ENCODE measurements around the gene PARD6A. TPM values are rescaled to one million over a fixed set of nuclear protein-coding genes. Genes with fewer than 3 reads are reported as not detected.

Gene PARD6A
- total RNA-seq, 4 donors from 2014 or later, result 2.3 to 4.3 (median 3.4) TPM

DNA sequence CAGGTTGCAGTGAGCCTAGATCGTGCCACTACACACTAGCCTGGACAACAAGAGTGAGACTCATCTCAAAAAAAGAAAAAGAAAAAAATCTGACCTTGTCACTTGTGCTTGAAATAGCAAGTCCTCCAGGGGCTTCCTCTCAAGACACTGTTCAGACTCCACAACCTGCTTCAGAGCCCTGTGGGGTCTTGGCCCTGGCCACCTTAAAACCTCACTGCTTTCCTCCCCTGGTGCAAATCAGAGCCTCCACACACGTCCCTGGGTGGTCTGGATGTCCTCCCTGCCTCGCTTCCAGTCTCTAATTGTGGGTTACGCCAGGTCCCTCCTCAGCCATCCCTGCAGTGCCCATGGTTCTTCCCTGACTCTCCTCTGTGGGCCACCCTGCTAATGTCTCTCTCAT is 5.4 kb upstream of the PARD6A start:
- Histone ChIP-seq H3K4me3 (no peak overlapping the region), H3K9me3 (no peaks in the 10 kb centered on the region), H3K4me1 (peaks cover 31% of the 10 kb centered on the region), H3K36me3 (peaks cover 18% of the 10 kb centered on the region), H3K27me3 (peaks cover 44% of the 10 kb centered on the region), H3K27ac (no peak overlapping the region)
- WGBS, result 65% methylated on average over 4 of the region's 4 CpGs
- no peak for DNase-seq (ENCODE audit: low spot score in 2 of 2)
- TF ChIP-seq POLR2AphosphoS5 (IDR thresholded peaks at IDR 0.05) (no peak), EP300 (IDR thresholded peaks at IDR 0.05) (no peak), POLR2A (IDR thresholded peaks at IDR 0.05) (no peak)
- TF ChIP-seq, protein P1, sequence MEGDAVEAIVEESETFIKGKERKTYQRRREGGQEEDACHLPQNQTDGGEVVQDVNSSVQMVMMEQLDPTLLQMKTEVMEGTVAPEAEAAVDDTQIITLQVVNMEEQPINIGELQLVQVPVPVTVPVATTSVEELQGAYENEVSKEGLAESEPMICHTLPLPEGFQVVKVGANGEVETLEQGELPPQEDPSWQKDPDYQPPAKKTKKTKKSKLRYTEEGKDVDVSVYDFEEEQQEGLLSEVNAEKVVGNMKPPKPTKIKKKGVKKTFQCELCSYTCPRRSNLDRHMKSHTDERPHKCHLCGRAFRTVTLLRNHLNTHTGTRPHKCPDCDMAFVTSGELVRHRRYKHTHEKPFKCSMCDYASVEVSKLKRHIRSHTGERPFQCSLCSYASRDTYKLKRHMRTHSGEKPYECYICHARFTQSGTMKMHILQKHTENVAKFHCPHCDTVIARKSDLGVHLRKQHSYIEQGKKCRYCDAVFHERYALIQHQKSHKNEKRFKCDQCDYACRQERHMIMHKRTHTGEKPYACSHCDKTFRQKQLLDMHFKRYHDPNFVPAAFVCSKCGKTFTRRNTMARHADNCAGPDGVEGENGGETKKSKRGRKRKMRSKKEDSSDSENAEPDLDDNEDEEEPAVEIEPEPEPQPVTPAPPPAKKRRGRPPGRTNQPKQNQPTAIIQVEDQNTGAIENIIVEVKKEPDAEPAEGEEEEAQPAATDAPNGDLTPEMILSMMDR (IDR thresholded peaks at IDR 0.05), result no peak

DNA sequence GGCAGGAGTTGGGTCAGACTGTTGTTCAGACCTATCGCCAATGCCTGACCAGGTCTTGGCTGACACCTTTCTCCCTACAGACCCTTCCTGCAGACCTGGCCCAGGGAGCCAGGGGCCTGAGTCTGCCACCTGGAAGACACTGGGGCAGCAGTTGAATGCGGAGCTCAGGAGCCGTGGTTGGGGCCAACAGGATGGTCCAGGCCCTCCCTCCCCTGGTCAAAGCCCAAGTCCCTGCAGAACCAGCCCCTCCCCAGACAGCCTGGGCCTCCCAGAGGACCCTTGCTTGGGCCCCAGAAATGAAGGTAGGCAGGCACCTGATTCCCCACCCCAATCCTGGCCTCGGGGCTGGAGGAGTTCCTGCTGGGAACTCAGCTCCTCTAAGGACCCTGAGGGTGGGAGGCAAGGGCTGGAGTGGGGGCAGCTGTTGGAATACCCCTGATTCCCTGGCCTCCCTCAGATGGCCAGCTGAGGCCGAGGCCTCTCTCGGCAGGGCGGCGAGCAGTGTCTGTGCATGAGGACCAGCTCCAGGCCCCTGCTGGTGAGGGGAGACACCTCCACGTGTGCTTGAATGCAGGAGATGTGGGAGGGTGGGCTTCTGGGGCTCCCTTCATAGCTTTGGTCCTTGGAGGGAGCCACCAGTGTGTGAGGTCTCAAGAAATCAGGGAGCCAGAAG is 4.3 kb upstream of the PARD6A start:
- peaks cover 36% of the 10 kb centered on the region for H3K27me3 ChIP-seq
- no peak overlapping the region for H3K4me3 ChIP-seq
- H3K27ac ChIP-seq, result no peak overlapping the region
- no peak for TF ChIP-seq EP300 (IDR thresholded peaks at IDR 0.05)
- no peak for TF ChIP-seq POLR2AphosphoS5 (IDR thresholded peaks at IDR 0.05)
- TF ChIP-seq POLR2A (IDR thresholded peaks at IDR 0.05), result no peak
- TF ChIP-seq, protein P1 (IDR thresholded peaks at IDR 0.05), result no peak
- no peak for DNase-seq (ENCODE audit: low spot score in 2 of 2)
- H3K9me3 ChIP-seq, result no peaks in the 10 kb centered on the region
- peaks cover 37% of the 10 kb centered on the region for H3K4me1 ChIP-seq
- no CpG with 5 or more reads among the region's 9 CpGs for WGBS
- peaks cover 18% of the 10 kb centered on the region for H3K36me3 ChIP-seq

DNA sequence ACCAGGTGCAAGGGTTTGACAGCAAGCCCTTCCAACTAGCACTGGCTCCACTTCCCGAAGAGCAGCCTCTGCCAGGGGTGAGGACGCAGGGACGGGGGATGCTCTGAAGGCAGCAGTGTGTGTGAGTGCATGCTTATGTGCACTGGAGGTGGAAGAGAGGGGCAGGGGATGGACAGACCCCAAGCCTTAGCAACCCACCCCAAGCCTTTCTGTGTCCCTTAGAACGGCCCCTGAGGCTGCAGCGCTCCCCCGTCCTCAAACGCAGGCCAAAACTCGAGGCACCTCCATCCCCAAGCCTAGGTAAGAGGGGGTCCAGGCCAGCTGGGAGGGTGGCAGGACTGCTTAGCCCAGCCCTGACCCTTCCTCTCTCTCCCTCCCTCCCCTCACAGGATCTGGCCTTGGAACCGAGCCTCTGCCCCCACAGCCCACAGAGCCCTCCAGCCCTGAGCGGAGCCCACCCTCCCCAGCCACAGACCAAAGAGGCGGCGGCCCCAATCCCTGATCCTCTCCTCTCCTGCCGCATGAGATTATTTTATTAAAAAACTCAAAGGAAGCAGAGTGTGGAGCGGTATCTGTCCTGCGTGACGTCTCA is 3.6 kb upstream of the PARD6A start:
- TF ChIP-seq, protein P1 (IDR thresholded peaks at IDR 0.05), result no peak
- TF ChIP-seq POLR2A (IDR thresholded peaks at IDR 0.05) (no peak), EP300 (IDR thresholded peaks at IDR 0.05) (no peak)
- WGBS, result 85% methylated on average over 8 of the region's 16 CpGs
- H3K4me1 ChIP-seq, result peaks cover 41% of the 10 kb centered on the region
- no peak overlapping the region for H3K4me3 ChIP-seq
- DNase-seq (ENCODE audit: low spot score in 2 of 2), result no peak
- H3K27me3 ChIP-seq, result peaks cover 30% of the 10 kb centered on the region
- H3K9me3 ChIP-seq, result no peaks in the 10 kb centered on the region
- no peak overlapping the region for H3K27ac ChIP-seq
- H3K36me3 ChIP-seq, result peaks cover 18% of the 10 kb centered on the region

DNA sequence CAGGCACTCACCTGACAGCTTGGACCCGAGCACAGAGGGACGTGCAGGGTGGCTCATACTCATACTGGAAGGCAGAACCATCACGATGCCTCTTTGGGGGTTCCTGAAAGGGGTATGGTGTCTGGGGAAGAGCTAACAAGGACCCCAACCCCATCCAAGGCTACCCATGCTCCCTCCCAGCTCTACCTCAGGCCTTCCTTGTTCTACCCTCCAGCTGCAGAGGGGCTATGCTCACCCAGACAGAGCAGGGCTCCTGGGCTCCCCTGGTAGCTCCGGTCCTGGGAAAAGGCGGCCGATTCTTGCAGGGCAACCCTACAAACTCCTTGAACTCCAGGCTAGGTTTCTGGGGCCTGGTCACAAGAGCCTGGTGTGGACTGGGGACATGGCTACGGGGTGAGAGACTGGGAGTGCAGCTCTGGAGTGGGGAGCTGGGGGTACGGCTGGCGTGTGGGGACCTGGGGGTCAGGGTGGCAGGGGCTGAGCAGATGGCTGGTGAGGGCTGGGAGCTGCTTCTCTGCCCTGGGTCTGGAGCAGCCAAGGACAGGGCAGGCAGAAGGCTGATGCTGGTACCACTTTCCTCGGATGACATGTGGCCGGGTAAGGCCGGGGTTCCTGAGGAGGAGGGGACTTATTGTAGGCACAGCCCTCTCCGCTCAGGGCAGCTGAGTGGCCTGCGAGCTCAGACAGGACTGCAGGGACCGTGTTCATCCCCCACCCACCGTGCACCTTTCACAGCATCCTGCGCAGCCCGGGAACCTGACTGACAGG is 2.8 kb upstream of the PARD6A start:
- WGBS, result 90% methylated on average over 16 of the region's 18 CpGs
- no peak for TF ChIP-seq POLR2AphosphoS5 (IDR thresholded peaks at IDR 0.05)
- no peak for TF ChIP-seq EP300 (IDR thresholded peaks at IDR 0.05)
- TF ChIP-seq POLR2A (IDR thresholded peaks at IDR 0.05), result no peak
- TF ChIP-seq, protein P1 (IDR thresholded peaks at IDR 0.05), result no peak

More for the DNA sequence above, 2.8 kb upstream of the PARD6A start:
- Histone ChIP-seq H3K4me1 (peaks cover 36% of the 10 kb centered on the region), H3K27me3 (peaks cover 22% of the 10 kb centered on the region), H3K4me3 (no peak overlapping the region), H3K36me3 (peaks cover 22% of the 10 kb centered on the region), H3K9me3 (no peaks in the 10 kb centered on the region), H3K27ac (no peak overlapping the region)
- DNase-seq (ENCODE audit: low spot score in 2 of 2), result peak in 1 of 2 donors; percentile 59
